HEK293 (cell line): ENCODE measurements around the gene KIFC1.

Source experiments
- CTCF ChIA-PET: fragments of 350-600 bp; formaldehyde crosslinking; extraction: SDS; loops from one replicate; lab custom pipeline; 2021; ENCODE audit warnings: antibody characterized with exemption; lab: Yijun Ruan, JAX
- POLR2A ChIA-PET: fragments of 300-600 bp; formaldehyde crosslinking; extraction: SDS; loops from one replicate; lab custom pipeline; 2020; ENCODE audit warnings: antibody characterized with exemption, inconsistent platforms; lab: Yijun Ruan, JAX
- H3K27ac ChIP-seq: fragments of 200-500 bp; sonication (Bioruptor generic); 2 replicates; pipeline ENCODE4 v1.5.1; 2014; ENCODE audit warnings: low read depth, low read length, control low read depth, inconsistent platforms; ENCODE audit errors: extremely low read depth
- H3K36me3 ChIP-seq, 2 experiments: fragments of 200-500 bp in 1 of 2; sonication (Bioruptor generic) in 1 of 2; 1 replicate in 1 of 2; 2 replicates in 1 of 2; pipeline ENCODE4 v1.5.1; 2014 to 2017; ENCODE audit warnings: inconsistent platforms in 2 of 2, low read length in 2 of 2; ENCODE audit not compliant: control insufficient read depth in 2 of 2, insufficient read depth in 1 of 2
- H3K4me1 ChIP-seq: fragments of 200-500 bp; sonication (Bioruptor generic); 2 replicates; pipeline ENCODE4 v1.5.1; 2014; ENCODE audit warnings: mild to moderate bottlenecking, low read length, inconsistent platforms; ENCODE audit not compliant: control insufficient read depth, insufficient read depth
- H3K4me3 ChIP-seq: 2 replicates; pipeline ENCODE4 v1.5.1; 2011; ENCODE audit warnings: low read depth, mild to moderate bottlenecking, control low read depth, low read length, moderate library complexity
- H3K9me3 ChIP-seq: fragments of 200-500 bp; sonication (Bioruptor generic); 2 replicates; pipeline ENCODE4 v1.5.1; 2014; ENCODE audit warnings: low read depth, low read length, inconsistent platforms; ENCODE audit not compliant: control insufficient read depth, insufficient read depth
- RBAK ChIP-seq: fragments of 450-650 bp; formaldehyde crosslinking; IDR thresholded peaks from 2 replicates; pipeline ENCODE4 v1.5.1; 2016; ENCODE audit warnings: missing biosample characterization, missing genetic modification characterization
- WT1 ChIP-seq: fragments of 450-650 bp; formaldehyde crosslinking; IDR thresholded peaks from 2 replicates; pipeline ENCODE4 v1.5.1; 2016; ENCODE audit warnings: missing biosample characterization, missing genetic modification characterization
- ZBTB8A ChIP-seq: fragments of 450-650 bp; formaldehyde crosslinking; IDR thresholded peaks from 2 replicates; pipeline ENCODE4 v1.5.1; 2016; ENCODE audit warnings: missing biosample characterization, missing genetic modification characterization
- ZFP37 ChIP-seq: fragments of 450-650 bp; formaldehyde crosslinking; IDR thresholded peaks from 2 replicates; pipeline ENCODE4 v1.5.1; 2016; ENCODE audit warnings: missing biosample characterization, missing genetic modification characterization
- ZNF114 ChIP-seq: fragments of 450-650 bp; formaldehyde crosslinking; IDR thresholded peaks from 2 replicates; pipeline ENCODE4 v1.5.0; 2017; ENCODE audit warnings: missing biosample characterization, missing genetic modification characterization
- ZNF174 ChIP-seq: fragments of 450-650 bp; formaldehyde crosslinking; IDR thresholded peaks from 2 replicates; pipeline ENCODE4 v1.5.0; 2017; ENCODE audit warnings: missing biosample characterization, mild to moderate bottlenecking, missing genetic modification characterization
- ZNF239 ChIP-seq: fragments of 450-650 bp; formaldehyde crosslinking; IDR thresholded peaks from 2 replicates; pipeline ENCODE4 v1.5.1; 2016; ENCODE audit warnings: missing biosample characterization, missing genetic modification characterization
- ZNF324 ChIP-seq: fragments of 450-650 bp; formaldehyde crosslinking; IDR thresholded peaks from 2 replicates; pipeline ENCODE4 v1.5.1; 2016; ENCODE audit warnings: missing biosample characterization, missing genetic modification characterization
- ZNF391 ChIP-seq: fragments of 450-650 bp; formaldehyde crosslinking; IDR thresholded peaks from 2 replicates; pipeline ENCODE4 v1.5.1; 2016; ENCODE audit warnings: low read depth, missing biosample characterization, missing genetic modification characterization, borderline replicate concordance
- ZNF548 ChIP-seq: fragments of 450-650 bp; formaldehyde crosslinking; IDR thresholded peaks from 2 replicates; pipeline ENCODE4 v1.5.1; 2016; ENCODE audit warnings: missing biosample characterization, missing genetic modification characterization
- ZNF549 ChIP-seq: fragments of 450-650 bp; IDR thresholded peaks from 2 replicates; pipeline ENCODE4 v1.5.1; 2018; ENCODE audit warnings: missing biosample characterization, missing genetic modification characterization, mild to moderate bottlenecking, inconsistent platforms, moderate library complexity
- ZNF585B ChIP-seq: fragments of 450-650 bp; formaldehyde crosslinking; IDR thresholded peaks from 2 replicates; pipeline ENCODE4 v1.5.1; 2016; ENCODE audit warnings: missing biosample characterization, missing genetic modification characterization
- ZNF654 ChIP-seq: fragments of 450-650 bp; formaldehyde crosslinking; IDR thresholded peaks from 2 replicates; pipeline ENCODE4 v1.5.1; 2016; ENCODE audit warnings: low read depth, missing biosample characterization, missing genetic modification characterization
- ZNF660 ChIP-seq: fragments of 450-650 bp; IDR thresholded peaks from 2 replicates; pipeline ENCODE4 v1.5.1; 2018; ENCODE audit warnings: missing biosample characterization, mild to moderate bottlenecking, missing genetic modification characterization
- ZNF76 ChIP-seq: fragments of 450-650 bp; formaldehyde crosslinking; IDR thresholded peaks from 2 replicates; pipeline ENCODE4; 2016; ENCODE audit warnings: low read depth, missing biosample characterization, missing genetic modification characterization, borderline replicate concordance
- ZXDB ChIP-seq: fragments of 450-650 bp; formaldehyde crosslinking; IDR thresholded peaks from 2 replicates; pipeline ENCODE4 v1.5.1; 2016; ENCODE audit warnings: missing biosample characterization, missing genetic modification characterization
- TF ChIP-seq, protein P1 (sequence below): fragments of 450-650 bp; formaldehyde crosslinking; IDR thresholded peaks from 2 replicates; pipeline ENCODE4 v1.5.1; 2016; ENCODE audit warnings: missing biosample characterization, missing genetic modification characterization, borderline replicate concordance
- TF ChIP-seq, protein P2 (sequence below): fragments of 450-650 bp; formaldehyde crosslinking; IDR thresholded peaks from 2 replicates; pipeline ENCODE4 v1.5.1; 2016; ENCODE audit warnings: missing biosample characterization, missing genetic modification characterization
- TF ChIP-seq, protein P3 (sequence below): fragments of 450-650 bp; formaldehyde crosslinking; IDR thresholded peaks from 2 replicates; pipeline ENCODE4 v1.5.1; 2016; ENCODE audit warnings: missing biosample characterization, missing genetic modification characterization
- TF ChIP-seq, protein P4 (sequence below): fragments of 450-650 bp; formaldehyde crosslinking; IDR thresholded peaks from 2 replicates; pipeline ENCODE4 v1.5.1; 2017; ENCODE audit warnings: missing biosample characterization, missing genetic modification characterization

KIFC1 gene

DNA sequence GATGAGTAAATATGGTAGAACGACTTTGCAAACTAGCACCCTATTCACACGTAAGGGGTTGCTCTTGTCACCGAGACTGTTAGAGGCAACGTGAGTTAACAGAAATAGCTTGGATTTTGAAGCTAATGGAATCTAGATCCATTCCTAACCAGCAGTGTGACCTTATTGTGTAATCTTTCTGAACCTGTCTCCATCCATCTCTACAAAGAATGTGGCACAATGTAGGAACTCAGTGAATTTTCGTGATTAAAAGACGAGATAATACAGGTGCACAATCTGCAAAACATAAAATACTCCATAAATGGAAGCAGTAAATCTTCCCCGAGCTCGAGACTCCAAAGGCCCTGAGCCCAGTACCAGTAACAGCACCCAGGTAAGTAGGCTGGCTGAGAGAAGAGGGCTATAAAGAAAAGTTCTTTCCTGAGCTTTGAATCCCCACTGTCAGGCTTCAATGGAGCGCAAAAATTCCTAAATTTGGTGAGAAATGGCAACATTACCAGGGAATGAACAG lies 801 bp upstream of the KIFC1 start (continued):
- TF ChIP-seq, protein P1, sequence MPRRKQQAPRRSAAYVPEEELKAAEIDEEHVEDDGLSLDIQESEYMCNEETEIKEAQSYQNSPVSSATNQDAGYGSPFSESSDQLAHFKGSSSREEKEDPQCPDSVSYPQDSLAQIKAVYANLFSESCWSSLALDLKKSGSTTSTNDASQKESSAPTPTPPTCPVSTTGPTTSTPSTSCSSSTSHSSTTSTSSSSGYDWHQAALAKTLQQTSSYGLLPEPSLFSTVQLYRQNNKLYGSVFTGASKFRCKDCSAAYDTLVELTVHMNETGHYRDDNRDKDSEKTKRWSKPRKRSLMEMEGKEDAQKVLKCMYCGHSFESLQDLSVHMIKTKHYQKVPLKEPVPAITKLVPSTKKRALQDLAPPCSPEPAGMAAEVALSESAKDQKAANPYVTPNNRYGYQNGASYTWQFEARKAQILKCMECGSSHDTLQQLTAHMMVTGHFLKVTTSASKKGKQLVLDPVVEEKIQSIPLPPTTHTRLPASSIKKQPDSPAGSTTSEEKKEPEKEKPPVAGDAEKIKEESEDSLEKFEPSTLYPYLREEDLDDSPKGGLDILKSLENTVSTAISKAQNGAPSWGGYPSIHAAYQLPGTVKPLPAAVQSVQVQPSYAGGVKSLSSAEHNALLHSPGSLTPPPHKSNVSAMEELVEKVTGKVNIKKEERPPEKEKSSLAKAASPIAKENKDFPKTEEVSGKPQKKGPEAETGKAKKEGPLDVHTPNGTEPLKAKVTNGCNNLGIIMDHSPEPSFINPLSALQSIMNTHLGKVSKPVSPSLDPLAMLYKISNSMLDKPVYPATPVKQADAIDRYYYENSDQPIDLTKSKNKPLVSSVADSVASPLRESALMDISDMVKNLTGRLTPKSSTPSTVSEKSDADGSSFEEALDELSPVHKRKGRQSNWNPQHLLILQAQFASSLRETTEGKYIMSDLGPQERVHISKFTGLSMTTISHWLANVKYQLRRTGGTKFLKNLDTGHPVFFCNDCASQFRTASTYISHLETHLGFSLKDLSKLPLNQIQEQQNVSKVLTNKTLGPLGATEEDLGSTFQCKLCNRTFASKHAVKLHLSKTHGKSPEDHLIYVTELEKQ (tag by site-specific recombination) = 0 out of 2 replicates have a peak, but pooled peaks have one; percentile 11
- no peak for TF ChIP-seq ZNF174 (tag by site-specific recombination)
- TF ChIP-seq ZNF324 (tag by site-specific recombination) = peak; percentile 47; the same call in 1 of the 2 replicates
- TF ChIP-seq ZNF660 (tag by site-specific recombination) = no peak
- TF ChIP-seq, protein P2, sequence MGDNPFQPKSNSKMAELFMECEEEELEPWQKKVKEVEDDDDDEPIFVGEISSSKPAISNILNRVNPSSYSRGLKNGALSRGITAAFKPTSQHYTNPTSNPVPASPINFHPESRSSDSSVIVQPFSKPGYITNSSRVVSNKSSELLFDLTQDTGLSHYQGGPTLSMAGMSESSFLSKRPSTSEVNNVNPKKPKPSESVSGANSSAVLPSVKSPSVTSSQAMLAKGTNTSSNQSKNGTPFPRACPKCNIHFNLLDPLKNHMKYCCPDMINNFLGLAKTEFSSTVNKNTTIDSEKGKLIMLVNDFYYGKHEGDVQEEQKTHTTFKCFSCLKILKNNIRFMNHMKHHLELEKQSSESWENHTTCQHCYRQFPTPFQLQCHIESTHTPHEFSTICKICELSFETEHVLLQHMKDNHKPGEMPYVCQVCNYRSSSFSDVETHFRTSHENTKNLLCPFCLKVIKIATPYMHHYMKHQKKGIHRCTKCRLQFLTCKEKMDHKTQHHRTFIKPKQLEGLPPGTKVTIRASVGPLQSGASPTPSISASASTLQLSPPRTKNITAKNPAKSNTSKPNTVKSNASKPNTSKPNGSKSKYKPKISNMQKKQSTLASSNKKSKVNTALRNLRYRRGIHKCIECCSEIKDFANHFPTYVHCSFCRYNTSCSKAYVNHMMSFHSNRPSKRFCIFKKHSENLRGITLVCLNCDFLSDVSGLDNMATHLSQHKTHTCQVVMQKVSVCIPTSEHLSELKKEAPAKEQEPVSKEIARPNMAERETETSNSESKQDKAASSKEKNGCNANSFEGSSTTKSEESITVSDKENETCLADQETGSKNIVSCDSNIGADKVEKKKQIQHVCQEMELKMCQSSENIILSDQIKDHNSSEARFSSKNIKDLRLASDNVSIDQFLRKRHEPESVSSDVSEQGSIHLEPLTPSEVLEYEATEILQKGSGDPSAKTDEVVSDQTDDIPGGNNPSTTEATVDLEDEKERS (tag by site-specific recombination) = no peak
- TF ChIP-seq, protein P3, sequence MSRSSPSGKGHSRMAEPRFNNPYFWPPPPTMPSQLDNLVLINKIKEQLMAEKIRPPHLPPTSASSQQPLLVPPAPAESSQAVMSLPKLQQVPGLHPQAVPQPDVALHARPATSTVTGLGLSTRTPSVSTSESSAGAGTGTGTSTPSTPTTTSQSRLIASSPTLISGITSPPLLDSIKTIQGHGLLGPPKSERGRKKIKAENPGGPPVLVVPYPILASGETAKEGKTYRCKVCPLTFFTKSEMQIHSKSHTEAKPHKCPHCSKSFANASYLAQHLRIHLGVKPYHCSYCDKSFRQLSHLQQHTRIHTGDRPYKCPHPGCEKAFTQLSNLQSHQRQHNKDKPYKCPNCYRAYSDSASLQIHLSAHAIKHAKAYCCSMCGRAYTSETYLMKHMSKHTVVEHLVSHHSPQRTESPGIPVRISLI (tag by site-specific recombination) = no peak
- TF ChIP-seq ZBTB8A (tag by site-specific recombination) = no peak
- no peak for TF ChIP-seq ZNF114 (tag by site-specific recombination)
- no peak for TF ChIP-seq RBAK (tag by site-specific recombination)
- no peak for TF ChIP-seq ZXDB (tag by site-specific recombination)
- no peak for TF ChIP-seq WT1 (tag by site-specific recombination)
- TF ChIP-seq ZNF391 = no peak
- TF ChIP-seq ZNF239 (tag by site-specific recombination) = no peak
- TF ChIP-seq, protein P4, sequence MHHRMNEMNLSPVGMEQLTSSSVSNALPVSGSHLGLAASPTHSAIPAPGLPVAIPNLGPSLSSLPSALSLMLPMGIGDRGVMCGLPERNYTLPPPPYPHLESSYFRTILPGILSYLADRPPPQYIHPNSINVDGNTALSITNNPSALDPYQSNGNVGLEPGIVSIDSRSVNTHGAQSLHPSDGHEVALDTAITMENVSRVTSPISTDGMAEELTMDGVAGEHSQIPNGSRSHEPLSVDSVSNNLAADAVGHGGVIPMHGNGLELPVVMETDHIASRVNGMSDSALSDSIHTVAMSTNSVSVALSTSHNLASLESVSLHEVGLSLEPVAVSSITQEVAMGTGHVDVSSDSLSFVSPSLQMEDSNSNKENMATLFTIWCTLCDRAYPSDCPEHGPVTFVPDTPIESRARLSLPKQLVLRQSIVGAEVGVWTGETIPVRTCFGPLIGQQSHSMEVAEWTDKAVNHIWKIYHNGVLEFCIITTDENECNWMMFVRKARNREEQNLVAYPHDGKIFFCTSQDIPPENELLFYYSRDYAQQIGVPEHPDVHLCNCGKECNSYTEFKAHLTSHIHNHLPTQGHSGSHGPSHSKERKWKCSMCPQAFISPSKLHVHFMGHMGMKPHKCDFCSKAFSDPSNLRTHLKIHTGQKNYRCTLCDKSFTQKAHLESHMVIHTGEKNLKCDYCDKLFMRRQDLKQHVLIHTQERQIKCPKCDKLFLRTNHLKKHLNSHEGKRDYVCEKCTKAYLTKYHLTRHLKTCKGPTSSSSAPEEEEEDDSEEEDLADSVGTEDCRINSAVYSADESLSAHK = no peak
- TF ChIP-seq ZFP37 (tag by site-specific recombination) = peak; percentile 35; the same call in 1 of the 2 replicates

DNA sequence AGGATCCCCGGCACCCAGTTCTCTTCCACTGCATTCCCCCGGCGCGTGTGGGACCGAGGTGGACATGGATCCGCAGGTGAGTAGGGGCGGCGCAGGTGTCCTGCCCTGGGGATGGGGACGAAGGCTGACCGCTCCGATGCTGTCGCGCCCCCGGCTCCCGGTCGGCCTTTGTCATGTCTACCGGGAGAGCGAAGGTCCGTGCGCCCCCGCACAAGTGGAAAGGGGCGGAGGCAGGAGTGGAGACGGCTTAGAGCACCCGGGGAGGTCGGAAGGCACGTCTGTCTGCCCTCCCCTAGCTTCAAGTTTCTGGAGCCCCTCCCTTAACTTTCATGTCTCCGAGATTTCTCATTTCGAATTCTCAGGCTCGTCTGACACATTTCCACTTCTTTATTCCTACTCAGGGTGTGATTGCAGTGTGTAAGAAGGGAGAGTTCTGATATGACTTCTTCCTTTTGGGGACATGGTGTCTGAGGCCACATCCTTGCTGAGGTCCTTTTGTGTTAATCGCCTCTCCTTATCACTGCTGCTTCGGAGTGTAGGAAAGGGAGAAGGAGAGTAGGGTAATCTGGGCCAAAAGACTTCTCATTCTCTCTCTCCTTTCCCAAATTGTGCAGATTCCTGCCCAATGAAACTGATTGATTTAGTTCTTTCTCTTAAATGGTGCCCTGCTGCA lies 435 bp downstream of the KIFC1 start:
- no peaks in the 10 kb centered on the region for H3K9me3 ChIP-seq
- peaks cover 6 to 15% of the 10 kb centered on the region in 2 experiments; a peak in 2 of 3 replicates for H3K36me3 ChIP-seq
- peaks cover 10% of the 10 kb centered on the region for H3K4me1 ChIP-seq
- peak overlapping the region; percentile 80 for H3K27ac ChIP-seq
- POLR2A ChIA-PET = interaction anchor here (0.6 to 1.4 kb wide), 2 partner anchors 15 to 74 kb away, joined by 3 to 4 read pairs; partner anchors contain the start of gene ZBTB22
- peak overlapping the region; percentile 82 for H3K4me3 ChIP-seq
- CTCF ChIA-PET = interaction anchor here (0.5 to 1.1 kb wide), 4 partner anchors 17 to 524 kb away, joined by 3 to 5 read pairs (median 3); no protein-coding TSS in a partner anchor
- TF ChIP-seq ZNF654 (tag by site-specific recombination) = no peak
- peak; percentile 29; the same call in 1 of the 2 replicates for TF ChIP-seq ZNF76 (tag by site-specific recombination)
- no peak for TF ChIP-seq ZNF585B (tag by site-specific recombination)
- TF ChIP-seq ZNF548 (tag by site-specific recombination) = no peak
- TF ChIP-seq ZNF549 = no peak
